Measurements from ENCODE around the gene METTL13. TPM values are rescaled to one million over a fixed set of nuclear protein-coding genes. Genes with fewer than 3 reads are reported as not detected.

Gene METTL13
- total and polyA plus RNA-seq, 4 experiments from 2014 or later, result 27.7 to 36.7 (median 34.1) TPM

- peaks cover 43% of the 10 kb centered on the region for H3K4me1 ChIP-seq (ENCODE audit: insufficient read depth, low read length)
- Mint-ChIP-seq H3K36me3 (peaks cover 49 to 77% of the 10 kb centered on the region in 2 donors), H3K9me3 (peaks cover 0 to 4% (median 0%) of the 10 kb centered on the region in 8 donors), H3K27ac (peak overlapping the region in 3 of 7 donors; percentile 49 to 75 (median 50)), H3K27me3 (no peaks in the 10 kb centered on the region), H3K4me1 (peaks cover 38 to 71% (median 52%) of the 10 kb centered on the region in 4 donors), H3K4me3 (peak overlapping the region in 1 of 8 donors; percentile 52)
- ChIA-PET CTCF (ENCODE audit: partially characterized antibody) (interaction anchor here (1.6 to 5.4 kb wide), 2 partner anchors 15 to 43 kb away, joined by 7 to 26 read pairs; partner anchors contain the start of gene VAMP4), POLR2A (ENCODE audit: partially characterized antibody) (interaction anchor here (0.9 to 1.6 kb wide), 2 partner anchors 44 to 57 kb away, joined by 3 to 7 read pairs; partner anchors contain the start of gene VAMP4)
- H3K9me3 ChIP-seq (ENCODE audit: control insufficient read depth in 1 of 2, low read length in 2 of 2), result no peaks in the 10 kb centered on the region
- no peak overlapping the region for H3K27ac ChIP-seq (ENCODE audit: low read depth, low read length)
- H3K4me3 ChIP-seq (ENCODE audit: low read length in 2 of 2), result no peak overlapping the region
- no peak for DNase-seq
- intact Hi-C loops (cut with micrococcal nuclease), result loop anchor here (10.0 kb wide), 3 partner anchors 609 to 1929 kb away; partner anchors contain the start of genes KLHL20 and SCYL3
- H3K27me3 ChIP-seq (ENCODE audit: insufficient read depth, low read length), result no peaks in the 10 kb centered on the region
- peaks cover 58% of the 10 kb centered on the region for H3K36me3 ChIP-seq (ENCODE audit: insufficient read depth, low read length)
Measured at GRCh38 chr1:171785766-171786165, 4.3 kb downstream of the METTL13 start.

DNA sequence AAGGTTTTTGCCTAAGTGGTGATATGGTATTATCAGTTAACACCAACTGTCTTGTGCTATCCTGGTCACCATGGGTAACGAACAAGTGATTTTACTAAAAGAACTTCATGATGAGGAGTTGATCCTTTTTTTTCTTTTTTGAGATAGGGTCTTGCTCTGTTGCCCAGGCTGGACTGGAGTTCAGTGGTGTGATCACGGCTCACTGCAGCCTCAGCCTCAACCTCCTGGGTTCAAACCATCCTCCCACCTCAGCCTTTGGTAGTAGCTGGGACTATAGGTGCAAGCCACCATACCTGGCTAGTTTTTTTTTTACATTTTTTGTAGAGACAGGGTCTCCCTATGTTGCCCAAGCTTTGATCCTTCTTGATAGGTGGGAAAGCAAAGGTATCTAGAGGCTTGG lies 5.1 kb downstream of the METTL13 start:
- Mint-ChIP-seq H3K4me1 (peaks cover 32 to 63% (median 46%) of the 10 kb centered on the region in 4 donors), H3K27me3 (no peaks in the 10 kb centered on the region), H3K36me3 (peaks cover 56 to 81% of the 10 kb centered on the region in 2 donors), H3K9me3 (peaks cover 0 to 3% (median 0%) of the 10 kb centered on the region in 8 donors), H3K4me3 (no peak overlapping the region), H3K27ac (no peak overlapping the region)
- Histone ChIP-seq H3K36me3 (ENCODE audit: insufficient read depth, low read length) (peaks cover 64% of the 10 kb centered on the region), H3K27ac (ENCODE audit: low read depth, low read length) (no peak overlapping the region), H3K9me3 (ENCODE audit: control insufficient read depth in 1 of 2, low read length in 2 of 2) (no peaks in the 10 kb centered on the region), H3K4me1 (ENCODE audit: insufficient read depth, low read length) (peaks cover 41% of the 10 kb centered on the region), H3K4me3 (ENCODE audit: low read length in 2 of 2) (no peak overlapping the region), H3K27me3 (ENCODE audit: insufficient read depth, low read length) (no peaks in the 10 kb centered on the region)
- intact Hi-C loops (cut with micrococcal nuclease), result loop anchor here (10.0 kb wide), 3 partner anchors 608 to 1928 kb away; partner anchors contain the start of genes KLHL20 and SCYL3
- ChIA-PET CTCF (ENCODE audit: partially characterized antibody) (interaction anchor here (5.4 kb wide), 1 partner anchor 15 kb away, joined by 26 read pairs; no protein-coding TSS in a partner anchor), POLR2A (ENCODE audit: partially characterized antibody) (no interaction called here)
- no peak for DNase-seq

DNA sequence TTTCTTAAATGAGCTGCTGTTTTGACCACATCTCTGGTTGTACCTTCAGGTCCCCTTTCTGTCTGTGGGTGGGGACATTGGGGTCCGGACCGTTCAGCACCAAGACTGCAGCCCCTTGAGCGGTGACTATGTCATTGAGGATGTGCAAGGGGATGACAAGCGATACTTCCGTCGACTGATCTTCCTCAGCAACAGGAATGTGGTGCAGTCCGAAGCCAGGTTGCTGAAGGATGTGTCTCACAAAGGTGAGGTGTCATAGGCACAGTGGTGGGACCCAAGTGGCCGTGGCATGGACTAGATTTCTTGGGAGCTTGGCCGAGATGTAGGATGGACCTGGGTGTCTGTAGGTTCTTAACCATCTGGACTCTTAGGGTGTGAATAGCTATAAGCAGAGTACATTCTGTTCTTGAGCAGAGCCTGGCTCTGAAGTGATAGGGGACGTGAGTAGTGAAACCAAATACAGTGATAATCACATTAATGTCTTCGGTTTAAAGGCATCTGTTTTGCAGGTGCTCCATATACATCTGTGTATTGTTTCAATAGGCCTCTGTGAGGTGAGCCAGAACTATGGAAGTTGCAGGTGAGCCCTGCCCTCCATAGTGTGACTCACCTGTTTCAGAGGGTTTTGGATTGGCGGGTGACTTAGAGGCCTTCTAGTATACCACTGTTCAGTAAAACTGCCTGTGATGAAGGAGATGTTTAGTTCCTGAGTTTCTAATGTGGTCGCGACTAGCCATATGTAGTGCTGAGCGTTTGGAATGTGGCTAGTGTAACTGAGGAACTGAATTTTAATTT lies 6.4 kb downstream of the METTL13 start:
- CTCF ChIA-PET (ENCODE audit: partially characterized antibody), result interaction anchor here (5.4 kb wide), 1 partner anchor 13 kb away, joined by 26 read pairs; no protein-coding TSS in a partner anchor
- no peak for DNase-seq
- H3K27me3 ChIP-seq (ENCODE audit: insufficient read depth, low read length), result no peaks in the 10 kb centered on the region
- POLR2A ChIA-PET (ENCODE audit: partially characterized antibody), result no interaction called here
- peaks cover 27 to 49% (median 36%) of the 10 kb centered on the region in 4 donors for H3K4me1 Mint-ChIP-seq
- no peaks in the 10 kb centered on the region for H3K27me3 Mint-ChIP-seq
- H3K4me3 Mint-ChIP-seq, result no peak overlapping the region
- peak overlapping the region in 1 of 7 donors; percentile 61 for H3K27ac Mint-ChIP-seq
- H3K9me3 ChIP-seq (ENCODE audit: control insufficient read depth in 1 of 2, low read length in 2 of 2), result no peaks in the 10 kb centered on the region
- H3K4me1 ChIP-seq (ENCODE audit: insufficient read depth, low read length), result peaks cover 30% of the 10 kb centered on the region
- peaks cover 0 to 2% (median 0%) of the 10 kb centered on the region in 8 donors for H3K9me3 Mint-ChIP-seq
- peaks cover 65 to 89% of the 10 kb centered on the region in 2 donors for H3K36me3 Mint-ChIP-seq
- H3K27ac ChIP-seq (ENCODE audit: low read depth, low read length), result no peak overlapping the region
- intact Hi-C loops (cut with micrococcal nuclease), result loop anchor here (10.0 kb wide), 3 partner anchors 607 to 1927 kb away; partner anchors contain the start of genes KLHL20 and SCYL3
- peaks cover 76% of the 10 kb centered on the region for H3K36me3 ChIP-seq (ENCODE audit: insufficient read depth, low read length)
- H3K4me3 ChIP-seq (ENCODE audit: low read length in 2 of 2), result no peak overlapping the region

DNA sequence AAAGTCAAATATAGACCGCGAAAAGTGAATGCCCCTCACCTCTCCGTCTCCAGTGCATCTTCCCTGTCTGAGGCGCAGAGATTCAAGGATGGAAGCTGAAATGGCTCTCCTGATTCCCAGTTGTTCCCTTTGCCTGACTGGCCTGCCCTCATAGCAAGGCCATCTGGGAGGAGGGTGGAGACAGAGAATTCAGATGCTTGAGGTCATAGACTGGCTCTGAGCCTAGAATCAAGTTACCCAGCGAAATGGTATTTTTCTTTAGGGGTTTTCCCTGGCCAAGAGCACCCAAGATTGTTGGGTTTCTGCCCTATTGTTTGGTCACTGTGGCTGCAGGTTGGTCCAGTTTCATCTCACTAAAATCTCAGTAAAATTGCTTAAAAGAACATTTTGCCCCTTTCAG lies 7.2 kb downstream of the METTL13 start:
- no peak overlapping the region for H3K27ac Mint-ChIP-seq
- H3K9me3 Mint-ChIP-seq, result peaks cover 0 to 2% (median 0%) of the 10 kb centered on the region in 8 donors
- ChIA-PET CTCF (ENCODE audit: partially characterized antibody) (interaction anchor here (5.4 kb wide), 1 partner anchor 12 kb away, joined by 26 read pairs; no protein-coding TSS in a partner anchor), POLR2A (ENCODE audit: partially characterized antibody) (no interaction called here)
- no peaks in the 10 kb centered on the region for H3K27me3 Mint-ChIP-seq
- no peaks in the 10 kb centered on the region for H3K27me3 ChIP-seq (ENCODE audit: insufficient read depth, low read length)
- H3K4me1 Mint-ChIP-seq, result peaks cover 19 to 42% (median 30%) of the 10 kb centered on the region in 4 donors
- no peak overlapping the region for H3K4me3 Mint-ChIP-seq
- no peaks in the 10 kb centered on the region for H3K9me3 ChIP-seq (ENCODE audit: control insufficient read depth in 1 of 2, low read length in 2 of 2)
- H3K36me3 ChIP-seq (ENCODE audit: insufficient read depth, low read length), result peaks cover 78% of the 10 kb centered on the region
- H3K36me3 Mint-ChIP-seq, result peaks cover 65 to 88% of the 10 kb centered on the region in 2 donors
- peaks cover 22% of the 10 kb centered on the region for H3K4me1 ChIP-seq (ENCODE audit: insufficient read depth, low read length)
- no peak overlapping the region for H3K4me3 ChIP-seq (ENCODE audit: low read length in 2 of 2)
- no peak for DNase-seq
- intact Hi-C loops (cut with micrococcal nuclease), result loop anchor here (10.0 kb wide), 3 partner anchors 606 to 1926 kb away; partner anchors contain the start of genes KLHL20 and SCYL3
- no peak overlapping the region for H3K27ac ChIP-seq (ENCODE audit: low read depth, low read length)

- peaks cover 69 to 91% of the 10 kb centered on the region in 2 donors for H3K36me3 Mint-ChIP-seq
Measured at GRCh38 chr1:171790318-171790717, 8.9 kb downstream of the METTL13 start.

DNA sequence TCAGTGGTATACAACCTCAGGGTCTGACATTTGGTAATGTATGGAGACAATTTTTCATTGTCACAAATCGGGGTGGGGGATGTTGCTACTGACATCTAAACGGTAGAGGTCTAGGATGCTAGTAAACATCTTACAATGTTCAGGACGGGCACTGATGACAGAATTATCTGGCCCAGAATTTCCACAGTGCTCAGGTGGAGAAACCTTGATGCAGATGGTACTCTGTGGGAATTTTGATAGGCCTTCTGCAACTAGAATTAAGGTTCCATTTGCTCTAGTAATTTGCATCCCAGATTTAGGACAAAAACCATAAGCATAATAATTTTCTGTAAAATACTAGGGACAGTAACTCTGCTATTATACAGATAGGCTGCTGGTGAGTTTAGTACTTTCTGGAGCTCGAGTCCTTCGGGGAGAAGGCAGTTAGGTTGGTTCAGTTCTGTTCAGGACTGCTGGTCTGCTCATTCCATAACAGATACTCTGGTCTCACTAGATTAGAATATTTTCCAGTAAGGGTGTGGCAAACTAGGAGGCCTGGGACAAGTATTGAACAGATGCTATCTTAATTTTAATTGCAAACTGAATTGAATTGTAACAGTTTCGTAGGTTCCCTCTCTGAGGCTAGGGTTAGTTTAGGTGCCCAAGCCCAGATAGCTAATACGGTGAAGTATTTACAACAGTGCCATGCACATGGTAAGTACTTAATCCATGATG lies 11.4 kb downstream of the METTL13 start:
- Histone ChIP-seq H3K4me3 (ENCODE audit: low read length in 2 of 2) (no peak overlapping the region), H3K27ac (ENCODE audit: low read depth, low read length) (no peak overlapping the region), H3K9me3 (ENCODE audit: control insufficient read depth in 1 of 2, low read length in 2 of 2) (no peaks in the 10 kb centered on the region), H3K36me3 (ENCODE audit: insufficient read depth, low read length) (peaks cover 72% of the 10 kb centered on the region), H3K4me1 (ENCODE audit: insufficient read depth, low read length) (no peaks in the 10 kb centered on the region), H3K27me3 (ENCODE audit: insufficient read depth, low read length) (no peaks in the 10 kb centered on the region)
- Mint-ChIP-seq H3K27me3 (no peaks in the 10 kb centered on the region), H3K4me3 (no peak overlapping the region), H3K36me3 (peaks cover 75 to 91% of the 10 kb centered on the region in 2 donors), H3K9me3 (no peaks in the 10 kb centered on the region), H3K4me1 (peaks cover 4 to 21% (median 15%) of the 10 kb centered on the region in 4 donors), H3K27ac (peak overlapping the region in 2 of 7 donors; percentile 2 to 48)
- ChIA-PET CTCF (ENCODE audit: partially characterized antibody) (interaction anchor here (1.5 kb wide), 1 partner anchor 11 kb away, joined by 3 read pairs; no protein-coding TSS in a partner anchor), POLR2A (ENCODE audit: partially characterized antibody) (interaction anchor here (0.7 kb wide), 1 partner anchor 50 kb away, joined by 3 read pairs; no protein-coding TSS in a partner anchor)
- DNase-seq, result no peak
- intact Hi-C loops (cut with micrococcal nuclease), result no loop called here

More at GRCh38 chr1:171790318-171790717, 8.9 kb downstream of the METTL13 start:
- Histone ChIP-seq H3K27me3 (ENCODE audit: insufficient read depth, low read length) (no peaks in the 10 kb centered on the region), H3K27ac (ENCODE audit: low read depth, low read length) (no peak overlapping the region), H3K9me3 (ENCODE audit: control insufficient read depth in 1 of 2, low read length in 2 of 2) (no peaks in the 10 kb centered on the region), H3K4me3 (ENCODE audit: low read length in 2 of 2) (no peak overlapping the region), H3K4me1 (ENCODE audit: insufficient read depth, low read length) (peaks cover 5% of the 10 kb centered on the region), H3K36me3 (ENCODE audit: insufficient read depth, low read length) (peaks cover 75% of the 10 kb centered on the region)
- Mint-ChIP-seq H3K4me1 (peaks cover 8 to 40% (median 23%) of the 10 kb centered on the region in 4 donors), H3K27ac (no peak overlapping the region), H3K4me3 (no peak overlapping the region), H3K9me3 (peaks cover 0 to 2% (median 0%) of the 10 kb centered on the region in 8 donors), H3K27me3 (no peaks in the 10 kb centered on the region)
- intact Hi-C loops (cut with micrococcal nuclease), result no loop called here
- CTCF ChIA-PET (ENCODE audit: partially characterized antibody), result interaction anchor here (2.6 kb wide), 1 partner anchor 11 kb away, joined by 8 read pairs; no protein-coding TSS in a partner anchor
- no peak for DNase-seq
- POLR2A ChIA-PET (ENCODE audit: partially characterized antibody), result no interaction called here

Data from CD4-positive, alpha-beta memory T cell (primary cell).